OCI-LY1 (cell line): Measurements from ENCODE around the gene CILP.

Experiments used
- EZH2 ChIP-seq: fragments of 200-600 bp; sonication (generic), shearing (Covaris generic); IDR thresholded peaks from 2 replicates; pipeline ENCODE4 v1.8.0; 2017; ENCODE audit warnings: borderline replicate concordance, mixed run types, mild to moderate bottlenecking, antibody characterized with exemption, low read length, moderate library complexity, mixed read lengths
- TF ChIP-seq, protein P1 (sequence below): fragments of 200-600 bp; sonication (generic), shearing (Covaris generic); IDR thresholded peaks from 2 replicates; pipeline ENCODE4 v1.5.1; 2017; ENCODE audit warnings: mild to moderate bottlenecking, antibody characterized with exemption, low read length, moderate library complexity, mixed read lengths

DNA sequence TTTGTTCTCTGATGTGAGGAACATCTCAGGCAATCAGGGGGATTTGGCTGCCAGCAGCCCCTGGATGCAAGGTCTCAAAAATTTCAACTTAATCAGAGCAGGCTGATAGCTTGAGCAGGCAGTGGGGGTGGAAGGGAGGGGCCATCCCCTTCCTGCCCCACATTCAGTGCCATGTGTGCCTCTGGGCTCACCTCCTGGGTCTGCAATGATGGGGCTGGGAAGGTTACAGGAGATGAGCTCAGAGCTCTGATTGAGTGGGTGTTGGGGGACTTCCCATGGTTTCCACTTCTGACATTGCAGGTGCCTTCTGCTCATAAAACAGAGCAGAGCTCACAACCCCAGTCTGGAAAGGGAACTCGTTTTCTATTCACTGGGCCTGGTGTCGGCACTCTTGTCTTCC, 38.4 kb upstream of the CILP start:
- TF ChIP-seq, protein P1, sequence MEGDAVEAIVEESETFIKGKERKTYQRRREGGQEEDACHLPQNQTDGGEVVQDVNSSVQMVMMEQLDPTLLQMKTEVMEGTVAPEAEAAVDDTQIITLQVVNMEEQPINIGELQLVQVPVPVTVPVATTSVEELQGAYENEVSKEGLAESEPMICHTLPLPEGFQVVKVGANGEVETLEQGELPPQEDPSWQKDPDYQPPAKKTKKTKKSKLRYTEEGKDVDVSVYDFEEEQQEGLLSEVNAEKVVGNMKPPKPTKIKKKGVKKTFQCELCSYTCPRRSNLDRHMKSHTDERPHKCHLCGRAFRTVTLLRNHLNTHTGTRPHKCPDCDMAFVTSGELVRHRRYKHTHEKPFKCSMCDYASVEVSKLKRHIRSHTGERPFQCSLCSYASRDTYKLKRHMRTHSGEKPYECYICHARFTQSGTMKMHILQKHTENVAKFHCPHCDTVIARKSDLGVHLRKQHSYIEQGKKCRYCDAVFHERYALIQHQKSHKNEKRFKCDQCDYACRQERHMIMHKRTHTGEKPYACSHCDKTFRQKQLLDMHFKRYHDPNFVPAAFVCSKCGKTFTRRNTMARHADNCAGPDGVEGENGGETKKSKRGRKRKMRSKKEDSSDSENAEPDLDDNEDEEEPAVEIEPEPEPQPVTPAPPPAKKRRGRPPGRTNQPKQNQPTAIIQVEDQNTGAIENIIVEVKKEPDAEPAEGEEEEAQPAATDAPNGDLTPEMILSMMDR, result no peak
- no peak for TF ChIP-seq EZH2
